H9 (cell line): ENCODE results near the gene BIRC3. TPM values are rescaled to one million over a fixed set of nuclear protein-coding genes. Genes with fewer than 3 reads are reported as not detected.

Source experiments
- DNase-seq: peaks from one replicate; pipeline ENCODE4 v3.0.0-alpha.2; 2017
- H2AFZ ChIP-seq: one replicate; pipeline ENCODE4 v1.6.1; 2013; ENCODE audit warnings: mild to moderate bottlenecking, low read length, control low read depth, moderate library complexity
- H2AK5ac ChIP-seq: 2 replicates; pipeline ENCODE4 v1.6.1; 2013; ENCODE audit warnings: low read length, control low read depth, mixed read lengths; ENCODE audit not compliant: insufficient read length
- H2BK120ac ChIP-seq: one replicate; pipeline ENCODE4 v1.6.1; 2013; ENCODE audit warnings: low read depth, mild to moderate bottlenecking, low read length, control low read depth, inconsistent platforms; ENCODE audit not compliant: poor library complexity, severe bottlenecking
- H2BK12ac ChIP-seq: 2 replicates; pipeline ENCODE4 v1.6.1; 2013; ENCODE audit warnings: low read length, control low read depth, mixed read lengths, low read depth; ENCODE audit not compliant: insufficient read length
- H2BK15ac ChIP-seq: 2 replicates; pipeline ENCODE4 v1.6.1; 2013; ENCODE audit warnings: low read depth, low read length, control low read depth
- H2BK20ac ChIP-seq: one replicate; pipeline ENCODE4 v1.6.1; 2013; ENCODE audit warnings: low read depth, mild to moderate bottlenecking, low read length, control low read depth, inconsistent platforms; ENCODE audit not compliant: poor library complexity, severe bottlenecking
- H2BK5ac ChIP-seq: 2 replicates; pipeline ENCODE4 v1.6.1; 2013; ENCODE audit warnings: low read length, control low read depth, mixed read lengths; ENCODE audit not compliant: insufficient read length
- H3K14ac ChIP-seq: 2 replicates; pipeline ENCODE4 v1.6.1; 2013; ENCODE audit warnings: low read length, control low read depth; ENCODE audit not compliant: insufficient read depth
- H3K18ac ChIP-seq: 2 replicates; pipeline ENCODE4 v1.6.1; 2013; ENCODE audit warnings: low read depth, mild to moderate bottlenecking, mixed read lengths, low read length, control low read depth; ENCODE audit not compliant: insufficient read length
- H3K23ac ChIP-seq: 2 replicates; pipeline ENCODE4 v1.6.1; 2013; ENCODE audit warnings: low read length, control low read depth, mixed read lengths, low read depth; ENCODE audit not compliant: insufficient read length
- H3K23me2 ChIP-seq: 2 replicates; pipeline ENCODE4 v1.6.1; 2013; ENCODE audit warnings: low read depth, mild to moderate bottlenecking, mixed read lengths, low read length, control low read depth; ENCODE audit not compliant: insufficient read length, poor library complexity, severe bottlenecking
- H3K27ac ChIP-seq: 2 replicates; pipeline ENCODE4 v1.5.1; 2013; ENCODE audit warnings: low read length, control low read depth, mixed read lengths, low read depth; ENCODE audit not compliant: insufficient read length
- H3K27me3 ChIP-seq: 2 replicates; pipeline ENCODE4 v1.6.1; 2013; ENCODE audit warnings: low read length, control low read depth, inconsistent platforms; ENCODE audit not compliant: insufficient read depth
- H3K4ac ChIP-seq: 2 replicates; pipeline ENCODE4 v1.6.1; 2013; ENCODE audit warnings: low read depth, mild to moderate bottlenecking, control low read depth, inconsistent platforms, low read length, moderate library complexity
- H3K4me1 ChIP-seq: 2 replicates; pipeline ENCODE4 v1.6.1; 2013; ENCODE audit warnings: low read length, control low read depth, inconsistent platforms; ENCODE audit not compliant: insufficient read depth
- H3K4me2 ChIP-seq: 2 replicates; pipeline ENCODE4 v1.6.1; 2013; ENCODE audit warnings: low read length, control low read depth, mixed read lengths; ENCODE audit not compliant: insufficient read length, insufficient read depth
- H3K56ac ChIP-seq: 2 replicates; pipeline ENCODE4 v1.6.1; 2013; ENCODE audit warnings: low read depth, mild to moderate bottlenecking, mixed read lengths, low read length, control low read depth; ENCODE audit not compliant: insufficient read length
- H3K79me1 ChIP-seq: 2 replicates; pipeline ENCODE4 v1.6.1; 2013; ENCODE audit warnings: low read depth, mild to moderate bottlenecking, moderate library complexity, low read length, control low read depth, inconsistent platforms; ENCODE audit not compliant: insufficient read depth, poor library complexity, severe bottlenecking
- H3K79me2 ChIP-seq: 2 replicates; pipeline ENCODE4 v1.6.1; 2013; ENCODE audit warnings: low read length, control low read depth, inconsistent platforms; ENCODE audit not compliant: insufficient read depth
- H3K9ac ChIP-seq: 2 replicates; pipeline ENCODE4 v1.6.1; 2013; ENCODE audit warnings: low read length, control low read depth, mixed read lengths; ENCODE audit not compliant: insufficient read length; ENCODE audit errors: extremely low read depth
- H3K9me3 ChIP-seq: one replicate; pipeline ENCODE4 v1.6.1; 2013; ENCODE audit warnings: low read depth, low read length, inconsistent platforms; ENCODE audit not compliant: control insufficient read depth
- H3T11ph ChIP-seq: one replicate; pipeline ENCODE4 v1.6.1; 2013; ENCODE audit warnings: mild to moderate bottlenecking, low read length, control low read depth, inconsistent platforms
- H4K20me1 ChIP-seq: one replicate; pipeline ENCODE4 v1.6.1; 2013; ENCODE audit not compliant: control insufficient read depth, insufficient read length, insufficient read depth
- H4K5ac ChIP-seq: 2 replicates; pipeline ENCODE4 v1.6.1; 2013; ENCODE audit warnings: low read depth, mild to moderate bottlenecking, mixed read lengths, low read length, control low read depth; ENCODE audit not compliant: insufficient read length
- H4K8ac ChIP-seq: replicated peaks from 2 replicates; pipeline ENCODE4 v1.6.1; 2013; ENCODE audit warnings: low read length, control low read depth, mixed read lengths, low read depth; ENCODE audit not compliant: insufficient read length
- H4K91ac ChIP-seq: 2 replicates; pipeline ENCODE4 v1.6.1; 2013; ENCODE audit warnings: low read depth, mild to moderate bottlenecking, moderate library complexity, mixed read lengths, low read length, control low read depth; ENCODE audit not compliant: insufficient read length
- H3K27ac Mint-ChIP-seq, 3 experiments: 2 replicates in 2 of 3; 3 replicates in 1 of 3; pipeline ENCODE4 v1.8.0; 2020 to 2021; ENCODE audit warnings: mixed read lengths in 3 of 3, mild to moderate bottlenecking in 1 of 3, moderate library complexity in 1 of 3
- H3K27me3 Mint-ChIP-seq: 2 replicates; pipeline ENCODE4 v1.8.0; 2021; ENCODE audit warnings: low read depth, mild to moderate bottlenecking, moderate library complexity, mixed read lengths
- H3K36me3 Mint-ChIP-seq, 3 experiments: 2 replicates in 2 of 3; 3 replicates in 1 of 3; pipeline ENCODE4 v1.8.0; 2020 to 2021; ENCODE audit warnings: low read depth in 3 of 3, mixed read lengths in 3 of 3; ENCODE audit not compliant: insufficient read depth in 1 of 3
- H3K4me1 Mint-ChIP-seq, 2 experiments: 2 replicates each; pipeline ENCODE4 v1.8.0; 2020; ENCODE audit warnings: mixed read lengths in 2 of 2
- H3K4me3 Mint-ChIP-seq, 2 experiments: 2 replicates in 1 of 2; 3 replicates in 1 of 2; pipeline ENCODE4 v1.8.0; 2020 to 2021; ENCODE audit warnings: mild to moderate bottlenecking in 2 of 2, mixed read lengths in 2 of 2, moderate library complexity in 1 of 2
- H3K9me3 Mint-ChIP-seq, 2 experiments: 2 replicates in 1 of 2; 3 replicates in 1 of 2; pipeline ENCODE4 v1.8.0; 2020; ENCODE audit warnings: mild to moderate bottlenecking in 2 of 2, mixed read lengths in 2 of 2, moderate library complexity in 1 of 2
- CTCF ChIP-seq: fragments of 200-600 bp; sonication (generic); conservative IDR thresholded peaks from 3 replicates; pipeline ENCODE4 v1.8.0; 2021; ENCODE audit warnings: antibody characterized with exemption, mild to moderate bottlenecking
- WGBS: extraction: QIAGEN DNeasy Blood & Tissue Kit; methylation state at CpG from one replicate; pipeline ENCODE4 v1.1.7; 2013; ENCODE audit warnings: missing lambda C conversion rate, low lambda C conversion rate, mixed read lengths; ENCODE audit not compliant: insufficient read length; ENCODE audit errors: extremely low coverage; 5-methylcytosine and 5-hydroxymethylcytosine counted together
- total RNA-seq: library from RNA; stranded (reverse); gene quantifications from 2 replicates; pipeline ENCODE4 v1.2.1, GENCODE V29; 2021

BIRC3 gene
- total RNA-seq, 1 experiment from 2014 or later, result 0.04 TPM

GRCh38 chr11:102317768-102318103, 452 bp downstream of the BIRC3 start:
- Mint-ChIP-seq H3K27ac (no peak overlapping the region), H3K9me3 (no peaks in the 10 kb centered on the region), H3K27me3 (peaks cover 27% of the 10 kb centered on the region), H3K4me3 (peak overlapping the region; percentile 82 to 84), H3K4me1 (peaks cover 6% of the 10 kb centered on the region in 2 experiments; a peak in 3 of 4 replicates), H3K36me3 (no peaks in the 10 kb centered on the region)
- Histone ChIP-seq H4K20me1 (no peaks in the 10 kb centered on the region), H3K4me1 (peaks cover 2% of the 10 kb centered on the region; the same call in 1 of the 2 replicates), H3T11ph (no peak overlapping the region), H2AFZ (no peak overlapping the region), H3K79me1 (no peaks in the 10 kb centered on the region), H3K23me2 (peaks cover 8% of the 10 kb centered on the region), H2BK20ac (no peak overlapping the region), H3K9me3 (no peaks in the 10 kb centered on the region), H2BK12ac (no peak overlapping the region), H3K23ac (no peak overlapping the region), H2BK120ac (no peak overlapping the region), H4K91ac (no peak overlapping the region), H4K5ac (no peak overlapping the region), H2BK5ac (no peak overlapping the region), H3K27me3 (no peaks in the 10 kb centered on the region; the same call in 1 of the 2 replicates), H3K9ac (no peak overlapping the region), H2BK15ac (no peak overlapping the region), H3K4ac (no peak overlapping the region), H2AK5ac (no peak overlapping the region), H3K56ac (no peak overlapping the region), H3K79me2 (no peaks in the 10 kb centered on the region), H3K27ac (no peak overlapping the region), H4K8ac (no peak overlapping the region), H3K4me2 (peak overlapping the region; percentile 60), H3K14ac (no peak overlapping the region), H3K18ac (no peak overlapping the region)
- TF ChIP-seq CTCF, result no peak
- WGBS, result no CpG with 5 or more reads among the region's 7 CpGs
- DNase-seq, result no peak
